ENCODE data around the gene OR6Y1. TPM values are rescaled to one million over a fixed set of nuclear protein-coding genes. Genes with fewer than 3 reads are reported as not detected.

Gene OR6Y1
- total and polyA plus RNA-seq, 2 of the 8 experiments (the other 6 are each of a cell fraction or from before 2014, with no cell fraction given) = 0.07 TPM; not detected in 1

DNA sequence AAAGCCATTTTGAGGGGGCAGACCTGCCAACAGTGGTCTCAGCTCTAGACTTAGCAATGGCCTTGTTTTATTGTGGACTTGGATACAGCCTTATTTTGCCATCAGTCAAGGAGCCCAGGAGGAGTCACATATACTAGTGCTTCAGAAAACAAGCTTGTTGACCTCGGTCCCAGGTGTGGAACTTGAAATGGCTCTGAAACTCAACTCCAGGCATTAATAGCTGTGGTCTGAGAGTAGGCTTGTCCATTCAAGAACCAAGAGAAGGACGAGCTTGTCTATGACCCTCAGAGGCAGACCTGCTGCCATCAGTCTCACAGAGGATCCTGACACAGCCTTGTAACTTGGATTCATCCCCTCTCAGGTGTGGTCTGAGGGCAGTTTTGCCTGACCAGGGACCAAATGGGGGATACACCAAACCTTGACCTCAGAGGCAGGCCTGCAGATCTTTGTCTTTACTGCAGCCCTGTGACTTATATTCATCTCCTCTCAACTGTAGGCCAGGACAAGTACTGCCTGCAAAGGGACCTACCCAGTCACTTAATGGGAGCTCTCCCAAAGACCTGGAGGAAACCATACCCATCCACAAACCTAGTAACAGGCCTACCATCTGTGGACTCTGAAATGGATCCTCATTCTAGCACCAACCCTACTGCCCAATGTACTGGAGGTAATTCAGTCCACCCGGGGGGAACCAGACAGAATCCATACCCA, 33.1 kb downstream of the OR6Y1 start:
- Histone ChIP-seq H3K56ac (replicated peaks; ENCODE audit: insufficient read length, low read depth, low read length) (no peak overlapping the region), H3K23ac (ENCODE audit: insufficient read length) (no peak overlapping the region), H2BK120ac (replicated peaks; ENCODE audit: low read depth, low read length) (no peak overlapping the region), H3K23me2 (ENCODE audit: low read depth, low read length) (no peaks in the 10 kb centered on the region), H3K4ac (replicated peaks; ENCODE audit: insufficient read length, low read depth, low read length) (no peak overlapping the region), H3K9ac (replicated peaks in 1 of 4; ENCODE audit: extremely low read depth in 1 of 4, low read depth in 3 of 4, low read length in 3 of 4) (no peak overlapping the region), H4K5ac (ENCODE audit: insufficient read length, low read depth, low read length) (no peak overlapping the region), H2BK12ac (ENCODE audit: low read depth, low read length) (no peak overlapping the region), H2AK5ac (ENCODE audit: low read depth, low read length) (no peak overlapping the region), H3K9me3 (ENCODE audit: insufficient read depth in 2 of 2, low read depth in 1 of 2, low read length in 1 of 2) (no peaks in the 10 kb centered on the region; a peak in 1 of 4 replicates), H3K36me3 (ENCODE audit: control insufficient read depth in 2 of 4, insufficient read depth in 4 of 4, low read length in 3 of 4) (no peaks in the 10 kb centered on the region), H3K4me3 (ENCODE audit: extremely low read depth in 1 of 4, insufficient read depth in 2 of 4, low read depth in 3 of 4, low read length in 4 of 4) (no peak overlapping the region), H3K27me3 (replicated peaks in 1 of 4; ENCODE audit: control insufficient read depth in 3 of 4, extremely low read depth in 1 of 4, insufficient read depth in 3 of 4, low read length in 3 of 4) (no peaks in the 10 kb centered on the region), H3K14ac (ENCODE audit: insufficient read length) (no peak overlapping the region), H3K4me2 (ENCODE audit: insufficient read depth in 1 of 2, low read depth in 2 of 2, low read length in 2 of 2) (no peak overlapping the region), H2BK5ac (ENCODE audit: low read depth, low read length) (no peak overlapping the region), H3K27ac (ENCODE audit: low read depth, low read length) (no peak overlapping the region), H3K79me1 (ENCODE audit: low read depth, low read length) (no peaks in the 10 kb centered on the region), H3K4me1 (replicated peaks in 1 of 4; ENCODE audit: control insufficient read depth in 3 of 4, insufficient read depth in 4 of 4, low read length in 3 of 4) (peaks cover 0 to 2% (median 1%) of the 10 kb centered on the region in 4 experiments; a peak in 2 of 7 replicates), H4K91ac (replicated peaks; ENCODE audit: insufficient read length, low read length) (no peak overlapping the region), H2BK20ac (ENCODE audit: low read length) (no peak overlapping the region), H4K8ac (ENCODE audit: extremely low read depth, insufficient read depth, low read length) (no peak overlapping the region), H4K20me1 (replicated peaks in 1 of 2; ENCODE audit: control insufficient read depth in 1 of 2, insufficient read depth in 2 of 2, low read length in 2 of 2) (no peaks in the 10 kb centered on the region), H2AFZ (ENCODE audit: low read length) (peak overlapping the region; percentile 45), H3K18ac (ENCODE audit: extremely low read depth, low read length) (no peak overlapping the region), H3K79me2 (ENCODE audit: control insufficient read depth in 1 of 2, insufficient read depth in 2 of 2, low read length in 2 of 2) (no peaks in the 10 kb centered on the region), H2BK15ac (ENCODE audit: low read length) (no peak overlapping the region)
- ChIA-PET CTCF (ENCODE audit: partially characterized antibody) (interaction anchor here (0.8 to 1.9 kb wide), 3 partner anchors 14 to 397 kb away, joined by 3 to 7 read pairs (median 7); no protein-coding TSS in a partner anchor), POLR2A (ENCODE audit: partially characterized antibody) (no interaction called here)
- 80% methylated on average over 3 of the region's 3 CpGs; no CpG with 5 or more reads in 1 of the 2 experiments for WGBS, 2 experiments (ENCODE audit: extremely low coverage in 1 of 2, insufficient coverage in 1 of 2, insufficient read length in 1 of 2, insufficient replicate concordance in 2 of 2, low coverage in 1 of 2, low lambda C conversion rate in 2 of 2, missing lambda C conversion rate in 1 of 2)
- DNase-seq (ENCODE audit: low read depth in 1 of 2, low spot score in 2 of 2) = no peak
- FAIRE-seq = no peak
- TF ChIP-seq EZH2 (IDR thresholded peaks at IDR 0.05; ENCODE audit: low read depth, low read length, severe bottlenecking) = no peak
- TF ChIP-seq CEBPB (IDR thresholded peaks at IDR 0.05; ENCODE audit: low read depth, low read length) = no peak
- TF ChIP-seq, protein P1, sequence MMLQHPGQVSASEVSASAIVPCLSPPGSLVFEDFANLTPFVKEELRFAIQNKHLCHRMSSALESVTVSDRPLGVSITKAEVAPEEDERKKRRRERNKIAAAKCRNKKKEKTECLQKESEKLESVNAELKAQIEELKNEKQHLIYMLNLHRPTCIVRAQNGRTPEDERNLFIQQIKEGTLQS (IDR thresholded peaks at IDR 0.05; ENCODE audit: insufficient read depth, low read depth, low read length) = no peak
- no peak for TF ChIP-seq KDM5A (IDR thresholded peaks at IDR 0.05; ENCODE audit: low read length)
- TF ChIP-seq NRF1 (IDR thresholded peaks at IDR 0.05; ENCODE audit: low read depth, low read length) = no peak
- no peak for TF ChIP-seq SAP30 (IDR thresholded peaks at IDR 0.05; ENCODE audit: insufficient read depth, insufficient replicate concordance, low read length)
- TF ChIP-seq RNF2 (IDR thresholded peaks at IDR 0.05; ENCODE audit: borderline replicate concordance, low read depth, low read length, missing control alignments, poor library complexity, severe bottlenecking) = no peak
- no peak for TF ChIP-seq EGR1 (IDR thresholded peaks at IDR 0.05; ENCODE audit: borderline replicate concordance, low read depth, low read length)
- TF ChIP-seq BCL11A (IDR thresholded peaks at IDR 0.05; ENCODE audit: low read depth in 2 of 2, low read length in 2 of 2) = no peak
- no peak for TF ChIP-seq POLR2AphosphoS5 (IDR thresholded peaks at IDR 0.05; ENCODE audit: low read depth, low read length)
- no peak for TF ChIP-seq SIN3A (conservative IDR thresholded peaks at IDR 0.05 in 1 of 2, IDR thresholded peaks at IDR 0.05 in 1 of 2; ENCODE audit: low read depth in 1 of 2, low read length in 2 of 2)
